ENCODE results near the gene SOAT2.

The SOAT2 gene

DNA sequence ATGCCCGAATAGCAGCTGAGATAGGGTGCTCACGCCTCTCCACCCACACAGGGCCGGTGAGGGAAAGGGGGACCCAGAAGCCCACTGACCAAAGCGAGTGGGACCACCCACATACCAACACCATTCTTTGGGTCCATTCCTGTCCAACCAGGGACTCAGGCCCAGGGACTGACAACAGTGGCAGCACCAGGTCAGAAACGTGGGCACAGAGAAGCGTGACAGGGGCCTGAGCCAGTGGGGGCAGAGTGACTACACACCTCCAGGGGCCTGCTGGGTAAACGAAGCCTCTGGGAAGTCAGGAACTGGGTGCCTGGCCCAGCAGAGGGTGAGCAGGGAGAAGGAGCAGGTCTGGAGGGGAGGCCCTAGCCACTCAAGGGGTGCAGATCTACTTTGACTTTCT, 37.8 kb upstream of the SOAT2 start:
- no peak for DNase-seq (ENCODE audit: low spot score)

DNA sequence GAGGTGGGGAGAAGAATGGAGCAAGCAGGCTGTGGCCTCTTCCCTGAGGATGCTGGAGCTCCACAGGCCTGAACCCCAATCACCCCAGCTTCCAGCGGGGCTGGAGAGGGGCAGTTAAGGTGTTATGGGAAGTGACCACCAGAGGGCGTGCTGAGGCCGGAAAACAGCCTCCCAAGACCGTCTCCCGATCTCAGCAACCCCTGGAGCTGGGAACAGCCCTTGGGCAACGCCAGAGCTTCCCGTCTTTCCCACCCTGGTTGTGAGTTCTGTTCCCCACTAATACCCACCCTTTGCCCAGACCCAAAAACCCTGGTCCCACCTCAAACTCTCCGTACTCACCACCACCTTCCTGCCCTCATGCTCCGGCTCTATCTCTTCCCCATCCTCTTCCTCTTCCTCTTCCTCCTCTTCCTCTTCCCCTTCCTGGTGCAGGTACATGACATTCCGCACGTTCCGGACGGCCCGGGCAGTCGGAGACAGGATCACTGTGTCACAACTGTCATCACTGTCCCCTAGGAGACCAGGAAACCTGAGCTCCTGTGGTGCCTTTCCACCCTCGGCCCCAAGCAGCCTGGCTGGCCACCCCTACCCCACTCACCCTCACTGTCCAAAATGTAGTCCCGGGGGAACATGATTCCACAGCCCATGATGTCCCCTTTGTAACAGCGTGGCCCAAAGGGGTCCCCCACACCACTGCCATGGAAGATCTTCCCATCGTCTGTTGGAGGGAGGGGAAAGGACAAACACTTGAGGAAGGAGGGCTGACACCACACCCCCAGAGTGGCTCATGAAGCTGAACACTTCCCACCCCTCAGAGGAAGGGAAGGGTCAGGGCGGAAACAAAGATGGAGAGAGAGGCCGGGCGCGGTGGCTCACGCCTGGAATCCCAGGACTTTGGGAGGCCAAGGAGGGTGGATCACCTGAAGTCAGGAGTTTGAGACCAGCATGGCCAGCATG, 37.0 kb upstream of the SOAT2 start:
- peak; percentile 91 for DNase-seq (ENCODE audit: low spot score)

DNA sequence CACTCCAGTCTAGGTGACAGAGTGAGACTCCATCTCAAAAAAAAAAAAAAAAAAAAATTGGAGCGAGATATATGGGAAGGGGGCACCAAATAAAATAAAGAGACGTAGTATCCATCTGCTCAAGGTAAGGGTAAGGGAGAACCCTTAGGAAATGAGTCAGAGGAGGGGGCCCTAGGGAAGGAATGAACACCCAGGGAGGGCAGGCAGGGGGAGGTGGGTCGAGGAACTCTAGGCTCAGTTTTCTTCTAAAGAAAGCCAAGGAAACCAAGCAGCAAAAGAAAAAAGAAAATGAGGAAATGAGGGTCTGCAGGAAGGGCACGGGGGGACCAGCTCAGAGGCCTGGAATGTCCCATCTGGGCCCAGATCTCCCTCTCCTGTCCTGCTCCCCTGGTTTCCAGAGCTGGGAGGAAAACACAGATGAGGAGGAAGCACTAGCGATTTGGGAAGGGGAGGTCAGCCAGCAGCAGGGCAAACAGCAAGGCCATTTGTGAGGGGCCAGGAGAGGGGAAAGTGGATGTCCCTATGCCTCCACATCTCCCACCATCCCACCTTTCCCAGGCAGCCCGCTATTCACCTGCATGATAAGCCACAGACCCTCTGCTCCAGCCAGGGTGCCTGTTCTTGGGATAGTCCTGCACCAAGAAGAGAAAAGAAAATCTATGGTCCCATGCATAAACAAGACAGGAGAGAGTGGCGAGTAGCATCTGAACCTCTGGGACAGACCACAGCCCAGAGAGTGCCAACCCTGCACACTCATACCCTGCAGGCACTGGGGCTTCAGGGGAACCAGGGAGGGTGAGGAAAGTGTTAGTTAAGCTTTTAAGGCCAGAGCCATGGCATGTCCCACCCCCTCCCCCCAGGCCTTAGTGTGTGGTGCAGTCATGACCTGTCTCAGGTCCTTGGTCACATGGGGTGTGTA, 36.0 kb upstream of the SOAT2 start:
- no peak for DNase-seq (ENCODE audit: low spot score)

DNA sequence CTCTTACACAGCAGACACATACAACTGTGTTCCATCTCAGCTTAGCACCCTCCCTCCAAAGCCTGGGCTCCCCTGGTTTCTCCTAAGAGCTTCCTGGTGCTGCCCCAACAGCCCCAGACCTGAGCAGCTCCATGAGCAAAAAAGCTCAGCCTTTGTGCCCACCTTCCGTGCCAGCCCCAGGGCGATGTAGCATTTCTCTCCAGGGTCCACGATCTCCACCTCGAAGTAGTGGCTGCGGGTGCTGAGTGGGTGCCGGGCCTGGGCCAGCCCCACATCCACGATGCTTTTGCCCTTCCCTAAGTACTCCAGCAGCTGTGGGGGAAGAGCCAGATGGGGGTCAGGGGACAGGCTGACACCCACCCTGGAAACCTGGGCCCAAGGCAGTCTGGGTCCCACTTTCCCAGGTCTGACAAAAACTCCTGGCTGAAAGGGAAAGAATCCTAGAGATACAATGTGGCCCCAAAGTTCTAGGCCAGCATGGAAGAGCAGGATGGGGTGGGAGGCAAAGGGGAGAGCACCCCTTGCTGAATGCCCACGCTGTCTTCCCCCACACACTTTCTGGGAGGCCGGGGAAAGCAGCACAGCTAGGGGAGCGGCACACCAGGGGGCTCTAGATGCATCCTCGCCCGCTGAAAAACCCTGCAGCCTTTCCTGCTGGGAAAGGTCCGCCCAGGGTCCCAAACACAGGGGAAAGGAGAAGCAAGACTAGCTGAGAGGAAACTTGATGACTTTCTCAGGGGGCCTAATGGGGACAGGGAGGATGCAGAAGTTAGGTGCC, 35.1 kb upstream of the SOAT2 start:
- no peak for DNase-seq (ENCODE audit: low spot score)

DNA sequence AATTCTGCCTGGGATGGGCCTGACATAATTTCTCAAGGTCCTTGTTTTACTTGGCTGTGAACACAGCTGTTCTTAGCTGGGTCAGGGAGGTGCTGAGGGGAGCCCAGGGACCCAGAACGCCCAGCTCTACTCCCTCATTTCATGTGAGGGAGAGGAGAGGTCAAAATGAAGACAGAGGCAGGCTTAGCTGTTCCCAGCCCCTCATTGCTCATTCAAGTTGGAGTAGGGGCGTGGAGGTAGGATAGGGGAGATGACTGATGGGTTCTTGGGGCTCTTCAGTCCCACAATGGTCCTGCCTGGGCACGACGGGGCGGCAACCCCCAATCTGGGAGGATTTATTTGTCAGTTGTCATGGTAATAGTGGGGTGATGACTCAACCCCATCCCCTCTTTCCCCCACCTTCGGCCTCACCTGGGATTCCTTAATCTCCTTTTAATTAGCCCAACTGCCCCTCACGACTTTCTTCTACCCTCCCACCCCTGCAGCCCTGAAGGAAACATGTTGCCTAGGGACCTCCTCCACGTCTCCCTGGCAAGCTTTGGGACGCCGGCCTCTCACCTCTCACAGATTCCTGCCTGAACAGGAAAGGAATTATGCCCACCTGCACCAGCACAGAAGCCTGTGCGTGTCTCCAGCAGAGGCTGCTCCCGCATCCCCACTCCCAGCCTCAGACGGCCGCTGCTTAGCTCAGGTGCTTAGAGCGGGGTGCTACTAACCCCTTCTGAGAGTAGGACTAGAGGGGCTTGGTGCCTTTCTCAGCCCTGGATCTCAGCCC, 34.3 kb upstream of the SOAT2 start:
- no peak for DNase-seq (ENCODE audit: low spot score)

DNA sequence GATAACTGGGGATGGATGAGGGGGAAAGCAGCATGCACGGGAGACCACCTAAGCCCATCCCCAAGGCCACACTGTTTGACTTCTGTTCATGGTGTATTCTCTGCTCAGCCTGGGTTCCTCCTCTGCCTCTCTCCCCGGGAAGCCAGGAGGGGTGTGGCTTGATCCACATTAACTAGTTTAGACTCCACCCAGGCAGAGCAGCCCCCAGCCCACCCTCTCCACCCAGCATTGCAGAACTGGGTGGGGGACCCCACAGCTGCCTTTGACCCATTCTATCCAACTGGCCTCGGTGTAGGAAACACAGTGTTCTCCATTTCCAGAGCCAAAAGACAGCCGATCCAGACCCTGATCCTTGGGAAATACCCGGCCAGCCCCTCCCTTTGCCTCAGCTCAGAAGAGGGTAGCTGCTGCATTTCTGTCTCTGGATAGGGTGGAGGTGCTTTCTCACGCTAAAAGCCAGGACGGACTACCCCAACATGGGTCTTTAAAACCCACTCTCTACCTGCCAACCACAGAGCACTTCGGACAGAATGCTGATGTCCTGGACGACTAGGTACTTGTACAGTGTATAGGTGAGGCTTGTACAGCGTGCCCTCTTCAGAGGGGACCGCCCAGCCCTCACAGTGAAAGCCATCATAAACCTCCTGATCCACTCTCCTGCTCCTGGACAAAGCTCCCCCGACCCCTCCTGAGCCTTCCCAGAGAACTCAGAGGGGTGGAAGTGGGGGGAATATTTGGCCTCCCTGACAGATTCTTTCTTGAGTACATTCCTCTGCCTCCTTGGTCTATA, 33.5 kb upstream of the SOAT2 start:
- no peak for DNase-seq (ENCODE audit: low spot score)

DNA sequence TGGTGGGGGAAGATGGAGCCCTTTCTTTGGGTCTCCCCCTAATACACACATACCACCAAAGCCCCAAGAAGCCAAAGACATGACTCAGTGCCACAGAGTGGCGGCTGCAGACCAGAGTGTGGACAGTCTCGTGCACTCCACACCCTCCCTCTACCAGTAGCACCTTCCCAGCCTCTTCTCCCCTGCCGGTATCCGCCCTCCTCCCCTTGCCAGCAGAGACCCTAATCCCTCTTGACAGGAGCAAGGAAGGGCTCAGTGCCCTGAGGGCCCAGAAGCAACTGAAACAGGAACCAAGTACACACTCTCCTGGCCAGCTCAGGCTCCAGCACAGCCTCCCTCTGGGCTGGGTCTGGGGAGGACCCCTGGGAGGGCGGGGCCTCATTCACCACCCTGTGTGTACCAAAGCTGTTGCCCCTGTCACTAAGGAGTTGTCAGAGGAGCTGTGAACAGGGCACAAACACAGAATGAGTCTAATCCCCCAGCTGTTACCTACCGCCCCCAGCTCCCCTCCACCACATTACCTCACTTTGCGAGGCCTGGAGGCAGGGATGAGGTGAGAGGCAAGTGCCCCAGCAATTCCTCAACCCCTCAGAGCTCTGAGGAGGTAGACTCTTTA, 32.3 kb upstream of the SOAT2 start:
- no peak for DNase-seq (ENCODE audit: low spot score)

DNA sequence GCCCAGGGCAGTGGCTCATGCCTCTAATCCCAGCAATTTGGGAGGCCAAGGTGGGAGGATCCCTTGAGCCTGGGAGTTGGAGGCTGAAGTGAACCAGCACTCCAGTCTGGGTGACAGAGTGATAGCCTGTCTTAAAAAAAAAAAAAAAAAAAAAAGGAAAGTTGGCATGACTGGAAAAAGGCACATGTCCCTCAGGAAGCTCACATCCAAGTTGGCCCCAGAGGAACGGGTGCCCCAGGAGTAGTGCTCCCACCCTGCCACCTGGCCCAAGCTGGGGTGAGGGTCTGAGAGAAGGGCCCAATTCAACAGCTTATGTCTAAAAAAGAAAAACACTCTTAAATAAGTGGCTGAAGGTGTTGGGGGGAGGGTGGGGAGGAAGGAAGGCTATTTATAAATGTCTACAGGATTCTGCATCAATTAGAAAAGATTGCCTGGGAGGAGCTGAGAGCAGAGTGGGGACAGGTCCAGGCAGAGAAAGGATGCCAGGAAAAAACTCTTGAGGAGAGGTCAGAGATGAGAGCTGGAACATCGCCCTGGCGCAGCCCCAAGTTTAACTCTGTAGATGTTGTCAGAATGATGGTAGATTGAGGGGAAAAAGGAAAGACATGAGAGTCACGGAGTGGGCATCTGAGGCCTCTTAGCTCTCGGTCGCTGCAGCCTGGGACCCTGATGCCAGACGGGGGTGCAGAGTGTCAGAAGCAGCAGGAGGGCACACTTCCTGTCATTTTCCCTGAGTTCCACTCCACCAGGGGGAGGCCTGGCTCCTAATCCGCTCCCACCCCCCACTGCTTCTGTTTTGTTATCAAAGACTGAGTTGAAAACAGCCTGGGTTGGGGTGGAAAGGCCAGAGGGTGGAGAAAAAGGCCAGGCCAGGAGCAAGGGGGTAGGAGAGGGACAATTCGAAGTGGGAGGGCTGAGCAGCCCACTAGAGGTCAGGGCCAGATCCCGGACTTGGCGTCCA, 31.4 kb upstream of the SOAT2 start:
- peak; percentile 49 for DNase-seq (ENCODE audit: low spot score)

DNA sequence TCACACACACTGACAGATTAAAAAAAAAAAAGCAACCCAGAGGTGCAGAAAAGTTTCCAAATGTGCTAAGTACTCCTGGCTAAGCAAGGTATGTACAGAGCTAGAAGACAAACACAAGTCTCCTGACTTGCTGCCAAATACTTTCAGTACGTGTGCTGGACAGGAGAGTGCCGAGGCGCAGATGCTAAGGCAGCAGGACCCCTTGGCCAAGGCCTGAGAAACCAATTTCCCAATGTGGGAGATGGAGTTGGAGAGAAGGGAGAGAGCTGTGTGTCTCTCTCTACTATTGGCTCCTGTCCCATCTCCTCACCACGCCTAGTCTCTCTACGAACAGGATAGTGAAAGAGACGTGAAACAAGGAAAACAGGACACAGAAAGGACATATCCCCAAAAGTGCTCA, 29.4 kb upstream of the SOAT2 start:
- no peak for DNase-seq (ENCODE audit: low spot score)

DNA sequence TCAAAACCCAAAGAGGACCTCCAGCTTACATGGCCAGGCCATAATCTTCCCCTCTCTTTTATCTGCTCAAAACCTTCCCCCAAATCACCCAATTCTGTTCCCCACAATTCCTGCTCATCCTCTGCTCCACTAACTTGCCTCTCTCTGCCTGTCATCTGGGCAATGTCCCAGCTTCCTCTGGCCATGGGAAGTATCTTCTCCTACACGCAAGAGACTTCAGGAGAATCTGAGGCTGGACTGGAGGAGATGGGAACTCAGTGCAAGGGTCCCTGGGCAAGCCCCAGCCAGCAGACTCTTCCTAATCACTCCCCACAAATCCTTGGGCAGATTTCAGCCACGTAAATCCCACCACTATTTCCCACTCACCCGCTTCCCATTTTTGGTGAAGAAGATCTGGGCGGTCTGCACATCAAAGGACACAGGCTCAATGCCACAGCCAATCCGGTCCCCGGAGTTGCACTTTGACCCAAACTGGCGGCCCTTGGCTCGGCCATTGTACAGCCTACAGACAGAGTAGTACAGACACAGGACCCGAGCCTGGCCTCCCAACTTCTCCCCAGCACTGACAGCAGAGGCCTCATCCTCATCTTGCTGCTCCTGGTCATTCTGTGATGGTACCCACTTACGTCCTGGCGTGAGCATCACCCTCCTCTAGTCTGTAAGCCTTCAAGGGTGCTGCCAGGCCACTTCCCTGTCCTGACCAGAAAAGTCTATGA, 28.8 kb upstream of the SOAT2 start:
- no peak for DNase-seq (ENCODE audit: low spot score)

DNA sequence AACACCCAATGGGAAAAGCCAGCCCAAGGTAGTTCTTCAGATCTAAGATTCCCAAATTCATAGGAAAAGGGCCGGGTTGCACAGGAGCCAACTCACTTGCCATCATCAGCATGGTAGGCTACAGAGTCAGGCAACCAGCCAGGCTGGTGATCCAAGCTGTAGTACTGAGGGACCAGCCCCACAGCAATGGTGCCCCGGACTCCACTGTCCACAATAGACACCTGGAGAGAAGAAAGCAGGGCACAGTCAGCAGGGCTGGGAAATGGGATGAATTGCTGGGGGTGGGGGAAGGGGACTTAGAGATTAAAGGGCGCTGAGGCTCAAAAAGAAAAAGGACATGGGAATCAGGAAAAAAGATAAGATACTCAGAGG, 28.3 kb upstream of the SOAT2 start:
- no peak for DNase-seq (ENCODE audit: low spot score)

DNA sequence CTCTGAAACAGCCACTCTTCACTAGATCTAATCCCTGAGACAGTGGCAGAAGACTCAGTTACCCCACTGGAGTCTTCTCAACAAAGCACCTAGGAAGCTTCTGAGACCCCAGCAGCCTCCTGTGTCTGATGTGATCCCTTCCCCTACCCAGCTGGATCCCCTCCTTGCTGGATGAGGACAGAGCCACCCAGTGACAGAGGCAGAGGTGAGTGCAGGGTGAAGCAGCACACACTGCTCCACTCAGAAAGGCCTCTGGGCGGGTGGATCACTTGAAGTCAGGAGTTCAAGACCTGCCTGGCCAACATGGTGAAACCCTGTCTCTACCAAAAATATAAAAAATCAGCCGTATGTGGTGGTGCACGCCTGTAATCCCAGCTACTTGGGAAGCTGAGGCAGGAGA, 26.8 kb upstream of the SOAT2 start:
- no peak for DNase-seq (ENCODE audit: low spot score)

DNA sequence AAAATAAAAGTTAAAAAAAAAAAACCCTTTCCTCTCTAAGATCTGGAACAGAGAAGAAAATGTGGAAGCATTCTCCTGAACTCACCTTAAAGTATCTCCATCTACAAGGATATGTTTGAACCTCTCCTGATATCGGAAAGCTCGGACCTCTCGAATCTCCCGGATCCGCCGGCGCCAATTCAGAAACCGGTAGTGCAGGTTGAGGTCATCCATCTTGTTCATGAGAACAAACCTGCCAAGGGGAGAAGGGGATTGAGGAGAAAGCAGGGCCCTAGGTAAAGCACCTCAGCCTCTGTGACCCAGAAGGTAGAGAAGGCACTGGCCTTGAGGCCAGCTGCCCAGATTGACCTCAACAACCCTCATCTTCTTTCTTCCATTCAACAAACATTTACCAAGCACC, 26.3 kb upstream of the SOAT2 start:
- DNase-seq (ENCODE audit: low spot score): no peak

DNA sequence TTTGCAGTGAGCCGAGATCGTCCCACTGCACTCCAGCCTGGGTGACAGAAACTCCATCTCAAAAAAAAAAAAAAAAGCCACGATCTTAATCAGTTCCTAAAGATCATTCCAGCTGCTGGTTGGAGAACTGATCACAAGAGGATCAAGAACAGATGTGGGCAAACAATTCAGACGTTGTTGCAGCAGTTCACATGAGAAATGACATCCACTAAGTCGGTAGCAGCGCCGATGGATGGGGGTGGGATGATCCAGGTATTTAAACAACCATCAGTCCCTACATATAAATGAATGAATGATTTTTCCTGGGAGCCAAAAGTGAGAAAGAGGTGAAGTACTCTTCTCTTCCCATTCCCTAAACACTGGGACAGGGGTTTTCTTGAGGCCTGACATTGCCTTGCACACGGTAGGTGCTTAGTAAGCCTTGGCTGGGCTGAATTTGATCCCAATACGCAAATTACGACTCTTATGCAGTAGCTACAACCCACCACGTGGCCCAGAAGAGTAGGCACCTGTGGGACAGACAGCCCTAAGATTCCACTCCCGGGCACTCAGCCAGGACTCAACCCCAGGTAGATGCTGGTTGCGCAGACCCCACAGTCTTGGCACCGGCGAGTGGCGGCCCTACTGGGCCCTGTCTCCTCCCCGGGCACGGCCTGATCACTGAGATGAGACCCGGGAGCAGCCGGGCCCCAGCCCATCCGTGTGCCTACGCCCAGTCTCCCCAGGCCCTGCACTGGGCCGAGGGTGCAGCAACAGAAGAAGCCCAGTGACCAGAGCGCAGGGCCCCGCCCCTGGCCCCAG, 24.7 kb upstream of the SOAT2 start:
- no peak for DNase-seq (ENCODE audit: low spot score)

DNA sequence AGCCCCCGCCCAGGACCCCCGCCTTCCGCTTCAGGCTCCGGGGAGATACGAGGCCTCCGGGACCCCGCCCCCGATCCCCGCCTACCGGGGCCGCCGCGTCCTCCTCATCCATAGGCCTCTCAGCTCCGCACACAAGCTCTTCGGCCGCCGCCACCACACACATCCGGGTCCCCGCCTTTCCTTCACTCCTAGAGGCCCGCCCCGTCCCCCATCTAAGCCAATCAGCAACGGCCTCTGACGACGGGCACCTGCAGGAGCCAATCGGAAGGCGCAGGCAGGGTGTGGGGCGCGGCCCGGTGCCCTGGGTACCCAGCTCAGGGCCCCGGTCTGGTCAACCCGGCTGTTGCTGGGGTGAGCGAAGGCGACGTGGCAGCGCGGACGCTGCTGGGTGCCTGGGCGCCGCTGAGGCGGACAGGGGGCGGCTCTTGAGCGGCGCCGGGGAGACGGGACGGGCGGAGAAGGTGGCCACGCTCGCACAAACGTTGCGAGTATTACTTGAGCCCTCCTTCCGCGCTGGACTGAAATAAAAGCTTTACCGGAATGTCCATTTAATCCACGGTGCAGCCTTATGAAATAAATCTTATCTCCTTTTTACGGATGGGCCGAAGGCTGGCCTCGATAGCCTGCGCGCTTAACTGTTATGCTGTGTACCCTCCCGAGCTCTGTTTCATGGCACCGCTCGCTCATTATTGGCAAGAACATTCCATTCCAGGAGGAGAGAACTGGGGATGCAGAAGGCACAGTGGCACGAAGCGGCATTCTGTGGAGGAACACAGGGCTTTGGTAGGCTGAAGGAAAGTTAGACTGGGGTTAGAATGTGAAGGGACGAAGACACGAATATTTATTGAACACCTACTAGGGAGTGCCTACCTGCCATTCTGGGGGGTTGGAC, 23.8 kb upstream of the SOAT2 start, which contains the start of gene SPRYD3:
Gene SPRYD3 (minus strand): TSS at position 165 of the 892 bp plus-strand sequence. CDS start 57 bp downstream, at position 108.
- DNase-seq (ENCODE audit: low spot score): peak; percentile 100

DNA sequence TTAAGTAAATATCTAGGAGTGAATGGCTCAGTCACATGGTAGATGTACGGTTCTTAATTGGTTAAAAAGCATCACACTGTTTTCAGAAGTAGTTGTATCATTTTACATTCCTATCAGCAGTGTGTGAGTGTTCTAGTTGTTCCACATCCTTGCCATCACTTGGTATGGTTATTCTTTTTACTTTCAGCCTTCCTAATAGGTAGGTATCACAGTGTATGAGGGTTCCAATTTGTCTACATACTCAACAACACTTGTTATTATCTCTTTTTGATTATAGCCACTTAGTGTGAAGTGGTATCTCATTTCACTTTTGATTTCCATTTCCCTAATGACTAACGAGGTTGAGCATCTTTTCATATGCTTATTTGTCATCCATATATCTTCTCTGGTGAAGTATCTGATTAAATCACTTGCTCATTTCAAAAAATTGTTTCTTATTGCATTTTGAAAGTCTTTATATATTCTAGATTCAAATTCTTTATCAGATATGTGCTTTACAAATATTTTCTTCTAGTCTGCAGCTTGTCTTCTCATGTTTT, 20.6 kb upstream of the SOAT2 start:
- DNase-seq (ENCODE audit: low spot score): no peak
